Neuronal stem cell (in vitro differentiated cells): ENCODE measurements around the gene TMEM182.

Source experiments
- DNase-seq: peaks from one replicate; pipeline ENCODE4 v3.0.0-alpha.2; 2013; ENCODE audit warnings: low spot score
- H2AFZ ChIP-seq: one replicate; pipeline ENCODE4 v1.6.1; 2013; ENCODE audit warnings: mild to moderate bottlenecking, low read length, inconsistent platforms
- H2AK5ac ChIP-seq: 2 replicates; pipeline ENCODE4 v1.6.1; 2013; ENCODE audit warnings: low read depth, mild to moderate bottlenecking, inconsistent platforms, low read length, moderate library complexity, mixed read lengths
- H2BK120ac ChIP-seq: 2 replicates; pipeline ENCODE4 v1.6.1; 2013; ENCODE audit warnings: low read depth, mild to moderate bottlenecking, inconsistent platforms, low read length, moderate library complexity, mixed read lengths
- H2BK12ac ChIP-seq: one replicate; pipeline ENCODE4 v1.6.1; 2013; ENCODE audit warnings: low read length, inconsistent platforms
- H2BK15ac ChIP-seq: 2 replicates; pipeline ENCODE4 v1.6.1; 2013; ENCODE audit warnings: mild to moderate bottlenecking, low read length, inconsistent platforms, mixed read lengths
- H2BK5ac ChIP-seq: one replicate; pipeline ENCODE4 v1.6.1; 2013; ENCODE audit warnings: inconsistent platforms, mild to moderate bottlenecking, low read length, moderate library complexity
- H3K14ac ChIP-seq: one replicate; pipeline ENCODE4 v1.6.1; 2013; ENCODE audit warnings: low read length, inconsistent platforms
- H3K18ac ChIP-seq: 2 replicates; pipeline ENCODE4 v1.6.1; 2013; ENCODE audit warnings: low read length, inconsistent platforms
- H3K23ac ChIP-seq: 2 replicates; pipeline ENCODE4 v1.6.1; 2013; ENCODE audit warnings: low read depth, mild to moderate bottlenecking, mixed read lengths, low read length, inconsistent platforms; ENCODE audit not compliant: poor library complexity
- H3K27ac ChIP-seq: replicated peaks from 3 replicates; pipeline ENCODE4 v1.5.1; 2013; ENCODE audit warnings: low read length, inconsistent platforms
- H3K27me3 ChIP-seq, 3 experiments: 2 replicates each; pipeline ENCODE4 v1.6.1; 2013; ENCODE audit warnings: low read length in 3 of 3, mild to moderate bottlenecking in 2 of 3, inconsistent platforms in 1 of 3, low read depth in 1 of 3, mixed read lengths in 1 of 3, moderate library complexity in 1 of 3; ENCODE audit not compliant: control insufficient read depth in 3 of 3, insufficient read depth in 3 of 3
- H3K36me3 ChIP-seq, 2 donors: replicated peaks in 1 of 2; 2 replicates each; pipeline ENCODE4 v1.6.1; 2013; ENCODE audit warnings: low read length in 2 of 2; ENCODE audit not compliant: control insufficient read depth in 2 of 2, insufficient read depth in 2 of 2
- H3K4ac ChIP-seq: 2 replicates; pipeline ENCODE4 v1.6.1; 2013; ENCODE audit warnings: inconsistent platforms, mild to moderate bottlenecking, low read length, moderate library complexity
- H3K4me1 ChIP-seq, 2 donors: 1 replicate in 1 of 2; 2 replicates in 1 of 2; pipeline ENCODE4 v1.6.1; 2013; ENCODE audit warnings: low read length in 2 of 2, low read depth in 1 of 2; ENCODE audit not compliant: control insufficient read depth in 2 of 2, insufficient read depth in 1 of 2
- H3K4me2 ChIP-seq: one replicate; pipeline ENCODE4 v1.6.1; 2013; ENCODE audit warnings: mild to moderate bottlenecking, low read length, inconsistent platforms; ENCODE audit not compliant: insufficient read depth, poor library complexity, severe bottlenecking
- H3K4me3 ChIP-seq, 2 donors: 2 replicates each; pipeline ENCODE4 v1.5.1; 2013; ENCODE audit warnings: low read length in 2 of 2, mild to moderate bottlenecking in 2 of 2, inconsistent platforms in 1 of 2, moderate library complexity in 1 of 2
- H3K79me1 ChIP-seq: one replicate; pipeline ENCODE4 v1.6.1; 2013; ENCODE audit warnings: low read depth, mild to moderate bottlenecking, inconsistent platforms, low read length, moderate library complexity
- H3K9ac ChIP-seq: one replicate; pipeline ENCODE4 v1.6.1; 2013; ENCODE audit warnings: mild to moderate bottlenecking, low read depth, low read length, inconsistent platforms; ENCODE audit not compliant: poor library complexity
- H3K9me3 ChIP-seq, 2 donors: replicated peaks in 1 of 2; 2 replicates each; pipeline versions ENCODE3 to v1.6.1; 2013; ENCODE audit warnings: low read length in 2 of 2, mild to moderate bottlenecking in 2 of 2, inconsistent platforms in 1 of 2, low read depth in 1 of 2, mixed read lengths in 1 of 2, moderate library complexity in 1 of 2; ENCODE audit not compliant: control insufficient read depth in 2 of 2, insufficient read depth in 1 of 2
- H4K8ac ChIP-seq: one replicate; pipeline ENCODE4 v1.6.1; 2013; ENCODE audit warnings: low read depth, mild to moderate bottlenecking, inconsistent platforms, low read length, moderate library complexity
- H4K91ac ChIP-seq: one replicate; pipeline ENCODE4 v1.6.1; 2013; ENCODE audit warnings: low read length, low read depth, mild to moderate bottlenecking, inconsistent platforms; ENCODE audit not compliant: poor library complexity
- WGBS, 2 donors: extraction: QIAGEN DNeasy Blood & Tissue Kit; methylation state at CpG; one replicate each; pipeline ENCODE4 v1.1.7; 2013; ENCODE audit warnings: missing lambda C conversion rate in 2 of 2, mixed read lengths in 1 of 2; ENCODE audit not compliant: insufficient read length in 2 of 2, insufficient replicate concordance in 1 of 2; ENCODE audit errors: extremely low coverage in 2 of 2; 5-methylcytosine and 5-hydroxymethylcytosine counted together

Gene TMEM182

DNA sequence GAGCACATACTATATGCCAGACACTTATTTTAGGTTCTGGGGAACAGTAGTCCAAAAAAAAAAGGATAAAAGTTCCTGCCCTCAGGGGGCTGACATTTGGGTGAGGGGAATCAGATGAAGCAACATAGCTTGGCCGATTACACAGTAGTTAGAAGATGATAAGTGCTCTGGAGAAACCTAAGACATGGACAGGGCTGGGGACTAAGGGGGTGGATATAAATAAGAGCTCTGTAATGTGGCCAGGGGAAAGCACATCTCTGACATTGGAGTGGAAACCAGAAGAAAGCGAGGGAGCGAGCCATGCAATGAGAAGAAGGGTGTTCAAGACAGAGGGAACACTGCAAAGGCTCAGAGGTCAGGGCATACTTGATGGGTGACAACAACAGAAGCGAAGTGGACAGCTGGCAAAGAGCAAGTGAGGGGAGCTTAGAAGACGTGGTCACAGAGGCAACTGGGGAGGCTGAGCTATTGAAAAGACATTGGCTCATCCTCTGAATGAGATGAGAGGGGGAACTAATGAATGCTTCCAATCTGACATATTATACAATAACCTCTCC is 11.4 kb downstream of the TMEM182 start:
- Histone ChIP-seq H2AFZ (no peak overlapping the region), H3K27me3 (no peaks in the 10 kb centered on the region), H3K4me1 (peaks cover 0 to 7% of the 10 kb centered on the region in 2 donors), H2BK12ac (no peak overlapping the region), H3K18ac (no peak overlapping the region), H3K23ac (no peak overlapping the region), H2BK120ac (no peak overlapping the region), H3K9ac (no peak overlapping the region), H4K8ac (no peak overlapping the region), H3K9me3 (peaks cover 0 to 3% of the 10 kb centered on the region in 2 donors), H3K79me1 (no peaks in the 10 kb centered on the region), H4K91ac (no peak overlapping the region), H3K27ac (no peak overlapping the region), H3K4me2 (no peak overlapping the region), H2BK5ac (no peak overlapping the region), H2BK15ac (no peak overlapping the region), H3K4ac (no peak overlapping the region), H3K14ac (no peak overlapping the region), H3K4me3 (no peak overlapping the region), H2AK5ac (no peak overlapping the region), H3K36me3 (no peaks in the 10 kb centered on the region)
- WGBS, 2 donors: no CpG with 5 or more reads among the region's 5 CpGs
- DNase-seq: no peak

GRCh38 chr2:102778260-102778659 is 16.4 kb downstream of the TMEM182 start:
- Histone ChIP-seq H4K91ac (no peak overlapping the region), H3K18ac (no peak overlapping the region), H2BK5ac (no peak overlapping the region), H2BK15ac (no peak overlapping the region), H3K4me2 (no peak overlapping the region), H3K4me1 (peaks cover 2 to 5% of the 10 kb centered on the region in 2 donors), H3K79me1 (no peaks in the 10 kb centered on the region), H3K14ac (no peak overlapping the region), H3K36me3 (no peaks in the 10 kb centered on the region), H3K9me3 (peaks cover 0 to 3% of the 10 kb centered on the region in 2 donors), H3K4me3 (no peak overlapping the region), H4K8ac (no peak overlapping the region), H2AFZ (no peak overlapping the region), H2AK5ac (no peak overlapping the region), H2BK120ac (no peak overlapping the region), H2BK12ac (no peak overlapping the region), H3K27me3 (no peaks in the 10 kb centered on the region), H3K4ac (no peak overlapping the region), H3K23ac (no peak overlapping the region), H3K27ac (no peak overlapping the region), H3K9ac (no peak overlapping the region)
- no peak for DNase-seq
- no CpG with 5 or more reads among the region's 1 CpG for WGBS, 2 donors

DNA sequence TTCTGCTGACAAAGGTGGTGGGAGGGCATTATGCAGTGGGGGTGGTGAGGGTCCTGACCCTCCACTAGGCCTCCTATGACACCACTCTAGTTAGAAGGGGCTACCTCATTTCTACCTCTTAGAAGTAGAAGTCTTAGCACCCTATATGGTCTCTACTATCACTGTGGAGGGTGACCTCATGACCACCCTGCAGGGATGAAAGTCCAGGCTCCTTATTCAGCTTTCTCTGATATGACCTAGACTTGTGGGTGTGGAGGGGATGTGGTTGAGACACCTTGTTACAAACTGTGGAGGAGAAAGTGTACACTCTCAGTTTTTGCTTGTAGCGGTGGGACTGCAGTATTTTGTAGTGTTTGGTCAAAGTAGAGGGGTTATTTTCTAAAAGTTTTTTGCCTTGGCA is 18.6 kb downstream of the TMEM182 start:
- no peak overlapping the region for H4K91ac ChIP-seq
- H3K9ac ChIP-seq: no peak overlapping the region
- H3K18ac ChIP-seq: no peak overlapping the region
- no peak overlapping the region for H2AFZ ChIP-seq
- no peak overlapping the region for H3K4me2 ChIP-seq
- WGBS, 2 donors: no CpG with 5 or more reads among the region's 1 CpG
- peaks cover 3 to 12% of the 10 kb centered on the region in 2 donors for H3K4me1 ChIP-seq
- no peak overlapping the region for H2BK12ac ChIP-seq
- H2AK5ac ChIP-seq: no peak overlapping the region
- no peak overlapping the region for H2BK15ac ChIP-seq
- H3K4ac ChIP-seq: no peak overlapping the region
- H3K9me3 ChIP-seq: peaks cover 0 to 3% of the 10 kb centered on the region in 2 donors
- no peak overlapping the region for H4K8ac ChIP-seq
- H3K4me3 ChIP-seq: no peak overlapping the region
- H2BK5ac ChIP-seq: no peak overlapping the region
- H3K27ac ChIP-seq: no peak overlapping the region
- DNase-seq: no peak
- no peak overlapping the region for H3K14ac ChIP-seq
- no peak overlapping the region for H2BK120ac ChIP-seq
- no peak overlapping the region for H3K23ac ChIP-seq
- H3K27me3 ChIP-seq: no peaks in the 10 kb centered on the region
- H3K36me3 ChIP-seq: no peaks in the 10 kb centered on the region
- H3K79me1 ChIP-seq: no peaks in the 10 kb centered on the region

GRCh38 chr2:102782187-102782586 is 20.4 kb downstream of the TMEM182 start:
- no peak overlapping the region for H3K23ac ChIP-seq
- no peak overlapping the region for H4K8ac ChIP-seq
- H2BK12ac ChIP-seq: no peak overlapping the region
- no peak overlapping the region for H2BK120ac ChIP-seq
- no peak overlapping the region for H2AK5ac ChIP-seq
- no CpG with 5 or more reads among the region's 2 CpGs for WGBS, 2 donors
- DNase-seq: no peak
- no peaks in the 10 kb centered on the region for H3K79me1 ChIP-seq
- H3K18ac ChIP-seq: no peak overlapping the region
- no peak overlapping the region for H3K4me3 ChIP-seq
- H3K9me3 ChIP-seq: no peaks in the 10 kb centered on the region
- H4K91ac ChIP-seq: no peak overlapping the region
- peaks cover 3 to 12% of the 10 kb centered on the region in 2 donors for H3K4me1 ChIP-seq
- no peaks in the 10 kb centered on the region for H3K27me3 ChIP-seq
- H2AFZ ChIP-seq: no peak overlapping the region
- no peak overlapping the region for H2BK5ac ChIP-seq
- no peak overlapping the region for H3K4me2 ChIP-seq
- H3K27ac ChIP-seq: no peak overlapping the region
- no peak overlapping the region for H3K9ac ChIP-seq
- no peaks in the 10 kb centered on the region for H3K36me3 ChIP-seq
- H2BK15ac ChIP-seq: no peak overlapping the region
- H3K4ac ChIP-seq: no peak overlapping the region
- H3K14ac ChIP-seq: no peak overlapping the region
